ENCODE data around the gene LRRC19. TPM values are rescaled to one million over a fixed set of nuclear protein-coding genes. Genes with fewer than 3 reads are reported as not detected.

LRRC19 gene
- total RNA-seq, 2 experiments from 2014 or later: not detected

GRCh38 chr9:26949637-26950069 lies 55.8 kb downstream of the LRRC19 start:
- no peak overlapping the region for H2AFZ ChIP-seq (ENCODE audit: low read length)
- peaks cover under 1% of the 10 kb centered on the region; the same call in 1 of the 2 replicates for H3K36me3 ChIP-seq (ENCODE audit: insufficient read depth, low read length)
- ChIA-PET POLR2A (interaction anchor here (0.6 to 1.5 kb wide), 3 partner anchors 56 to 92 kb away, joined by 3 to 5 read pairs (median 4); no protein-coding TSS in a partner anchor), CTCF (ENCODE audit: unreplicated experiment) (no interaction called here)
- H3K4me1 ChIP-seq (ENCODE audit: insufficient read depth, low read length, poor library complexity, severe bottlenecking): peaks cover 11% of the 10 kb centered on the region
- no peak overlapping the region for H3K4me2 ChIP-seq (ENCODE audit: low read length)
- H4K20me1 ChIP-seq (ENCODE audit: insufficient read depth, low read length): no peaks in the 10 kb centered on the region; the same call in 1 of the 2 replicates
- intact Hi-C loops (cut with micrococcal nuclease; ENCODE audit: unreplicated experiment): no loop called here
- H3K79me2 ChIP-seq (ENCODE audit: insufficient read depth, low read depth, low read length): peaks cover 24% of the 10 kb centered on the region
- no TSS peak for BruUV-seq (replicated peaks)
- no peak overlapping the region for H3K4me3 ChIP-seq (ENCODE audit: low read depth, low read length, poor library complexity, severe bottlenecking)
- H3K9me2 ChIP-seq (ENCODE audit: insufficient read depth, low read length): no peaks in the 10 kb centered on the region
- no peak for DNase-seq (ENCODE audit: low spot score)
- H3K9me3 ChIP-seq (ENCODE audit: low read length): no peaks in the 10 kb centered on the region
- TF ChIP-seq CTCF (conservative IDR thresholded peaks at IDR 0.05; ENCODE audit: low read length) (no peak), EZH2phosphoT487 (IDR thresholded peaks at IDR 0.05; ENCODE audit: borderline replicate concordance, low read depth, low read length) (no peak)
- H3K27ac ChIP-seq (ENCODE audit: low read depth, low read length, poor library complexity, severe bottlenecking): no peak overlapping the region

DNA sequence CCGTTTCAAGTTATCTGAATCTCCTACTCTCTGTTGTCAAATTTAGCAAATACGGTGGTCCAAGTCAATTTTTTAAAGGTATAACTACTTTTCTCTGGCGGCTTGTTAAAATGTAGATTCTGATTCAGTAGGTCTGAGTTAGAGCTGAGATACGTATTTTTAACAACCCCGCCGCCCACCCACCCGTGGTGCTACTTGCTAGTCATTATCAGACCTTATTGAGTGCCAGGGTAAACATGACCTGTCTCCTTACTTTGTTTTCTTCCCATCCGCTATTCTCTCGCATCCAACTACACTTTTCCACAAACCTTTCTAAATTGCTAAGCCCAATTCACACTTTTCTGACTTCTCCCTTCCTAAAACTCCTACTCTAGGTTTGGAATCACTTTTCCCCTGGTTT lies 57.7 kb downstream of the LRRC19 start:
- CTCF ChIA-PET (ENCODE audit: unreplicated experiment): no interaction called here
- peak overlapping the region; percentile 96 for H2AFZ ChIP-seq (ENCODE audit: low read length)
- peak; percentile 13 for DNase-seq (ENCODE audit: low spot score)

More for the DNA sequence above, 57.7 kb downstream of the LRRC19 start:
- BruUV-seq (replicated peaks): TSS peak; percentile 96
- Histone ChIP-seq H3K27ac (ENCODE audit: low read depth, low read length, poor library complexity, severe bottlenecking) (peak overlapping the region; percentile 74), H3K9me3 (ENCODE audit: low read length) (no peaks in the 10 kb centered on the region), H3K79me2 (ENCODE audit: insufficient read depth, low read depth, low read length) (peaks cover 43% of the 10 kb centered on the region), H4K20me1 (ENCODE audit: insufficient read depth, low read length) (no peaks in the 10 kb centered on the region; the same call in 1 of the 2 replicates), H3K4me3 (ENCODE audit: low read depth, low read length, poor library complexity, severe bottlenecking) (peak overlapping the region; percentile 95), H3K4me2 (ENCODE audit: low read length) (peak overlapping the region; percentile 89), H3K9me2 (ENCODE audit: insufficient read depth, low read length) (no peaks in the 10 kb centered on the region), H3K36me3 (ENCODE audit: insufficient read depth, low read length) (peaks cover 18% of the 10 kb centered on the region), H3K4me1 (ENCODE audit: insufficient read depth, low read length, poor library complexity, severe bottlenecking) (peaks cover 11% of the 10 kb centered on the region)
- intact Hi-C loops (cut with micrococcal nuclease; ENCODE audit: unreplicated experiment): loop anchor here (1.0 to 2.0 kb wide), 2 partner anchors 55 to 625 kb away; partner anchors contain the start of genes C9orf72 and CAAP1
- TF ChIP-seq EZH2phosphoT487 (IDR thresholded peaks at IDR 0.05; ENCODE audit: borderline replicate concordance, low read depth, low read length) (no peak), CTCF (conservative IDR thresholded peaks at IDR 0.05; ENCODE audit: low read length) (no peak)
- POLR2A ChIA-PET: interaction anchor here (0.6 to 1.9 kb wide), 13 partner anchors 8 to 1993 kb away, joined by 3 to 11 read pairs (median 5); partner anchors contain the start of genes CAAP1 and IFT74
